Hindlimb muscle (tissue), 1 donor: Measurements from ENCODE around the gene UBE2C. TPM values are rescaled to one million over a fixed set of nuclear protein-coding genes. Genes with fewer than 3 reads are reported as not detected.

Experiments used
- DNase-seq: peaks from one replicate; pipeline ENCODE4 v3.0.0-alpha.2; 2013
- polyA plus RNA-seq: library from polyadenylated mRNA; unstranded; fragments of 120-200 nt; gene quantifications from one replicate; pipeline ENCODE4 v1.2.1, GENCODE V29; 2013; ENCODE audit not compliant: insufficient read length

UBE2C gene
- polyA plus RNA-seq, 1 donor = 26.2 TPM

- DNase-seq = no peak
Measured at GRCh38 chr20:45861221-45862075, 49.0 kb downstream of the UBE2C start.

- no peak for DNase-seq
Measured at GRCh38 chr20:45863543-45864470, 51.4 kb downstream of the UBE2C start.

- no peak for DNase-seq
Measured at GRCh38 chr20:45866454-45866853, 54.0 kb downstream of the UBE2C start.

Other genes with a start within 250 kb of the UBE2C start
- gene WFDC8, start 233.4 kb upstream of the UBE2C start, polyA plus RNA-seq = not detected
- not detected for gene WFDC10A, start 182.9 kb upstream of the UBE2C start, polyA plus RNA-seq
- not detected for gene WFDC9, start 181.4 kb upstream of the UBE2C start, polyA plus RNA-seq
- gene WFDC11, start 142.4 kb upstream of the UBE2C start, polyA plus RNA-seq = not detected
- not detected for gene WFDC13, start 110.6 kb upstream of the UBE2C start, polyA plus RNA-seq
- gene WFDC10B, start 107.6 kb upstream of the UBE2C start, polyA plus RNA-seq = not detected
- not detected for gene SPINT4, start 90.3 kb upstream of the UBE2C start, polyA plus RNA-seq
- 0.92 TPM for gene WFDC3, start 20.8 kb upstream of the UBE2C start, polyA plus RNA-seq
- gene DNTTIP1, start 20.7 kb upstream of the UBE2C start, polyA plus RNA-seq = 50.5 TPM
- gene TNNC2, start 14.7 kb downstream of the UBE2C start, polyA plus RNA-seq = 9,031 TPM
- 34.7 TPM for gene SNX21, start 21.2 kb downstream of the UBE2C start, polyA plus RNA-seq
- 19.9 TPM for gene ACOT8, start 44.7 kb downstream of the UBE2C start, polyA plus RNA-seq
- 4.2 TPM for gene ZSWIM3, start 45.0 kb downstream of the UBE2C start, polyA plus RNA-seq
- 11.9 TPM for gene ZSWIM1, start 68.6 kb downstream of the UBE2C start, polyA plus RNA-seq
- 9.2 TPM for gene SPATA25, start 75.0 kb downstream of the UBE2C start, polyA plus RNA-seq
- 24.5 TPM for gene NEURL2, start 78.6 kb downstream of the UBE2C start, polyA plus RNA-seq
- gene CTSA, start 78.7 kb downstream of the UBE2C start, polyA plus RNA-seq = 68.0 TPM
- gene PLTP, start 99.5 kb downstream of the UBE2C start, polyA plus RNA-seq = 26.2 TPM
- 26.4 TPM for gene PCIF1, start 122.0 kb downstream of the UBE2C start, polyA plus RNA-seq
- 12.0 TPM for gene ZNF335, start 159.6 kb downstream of the UBE2C start, polyA plus RNA-seq
- gene MMP9, start 196.3 kb downstream of the UBE2C start, polyA plus RNA-seq = 0.25 TPM
- 1.3 TPM for gene SLC12A5, start 216.6 kb downstream of the UBE2C start, polyA plus RNA-seq